Activated CD4-positive, alpha-beta T cell treated with anti-CD3 and anti-CD28 coated beads, Interleukin-10, Interleukin-2, amounts not matched to agents 100 ng/mL and 50 ng/mL, durations not matched to agents 16 hours and 8 hours (primary cell): Measurements from ENCODE around the gene LIMA1.
"Not testable (repeated sequence)": the region's sequence is repeated elsewhere in the genome, so short reads cannot be mapped to it uniquely, and the experiment has no call there.

Source experiments
- DNase-seq: peaks from one replicate; pipeline ENCODE4 v3.0.0-alpha.2; 2020

The LIMA1 gene

GRCh38 chr12:50246873-50247612 lies 36.3 kb downstream of the LIMA1 start:
- peak; percentile 88 for DNase-seq

GRCh38 chr12:50246197-50246865 lies 37.0 kb downstream of the LIMA1 start:
- DNase-seq: no peak

GRCh38 chr12:50243507-50243906 lies 39.8 kb downstream of the LIMA1 start:
- DNase-seq: no peak

GRCh38 chr12:50242751-50243191 lies 40.5 kb downstream of the LIMA1 start:
- no peak for DNase-seq

GRCh38 chr12:50241178-50241577 lies 42.1 kb downstream of the LIMA1 start:
- no peak for DNase-seq

GRCh38 chr12:50240792-50241114 lies 42.6 kb downstream of the LIMA1 start:
- no peak for DNase-seq

GRCh38 chr12:50240096-50240791 lies 43.1 kb downstream of the LIMA1 start:
- DNase-seq: no peak

- no peak for DNase-seq
Observed at GRCh38 chr12:50239355-50239891, 43.9 kb downstream of the LIMA1 start.

- DNase-seq: peak; percentile 46
Observed at GRCh38 chr12:50234347-50234746, 49.0 kb downstream of the LIMA1 start.

- no peak for DNase-seq
Observed at GRCh38 chr12:50232771-50233209, 50.5 kb downstream of the LIMA1 start.

- DNase-seq: no peak
Observed at GRCh38 chr12:50232206-50232605, 51.1 kb downstream of the LIMA1 start.

- DNase-seq: no peak
Observed at GRCh38 chr12:50231346-50231745, 52.0 kb downstream of the LIMA1 start.

GRCh38 chr12:50230217-50230616 lies 53.1 kb downstream of the LIMA1 start:
- DNase-seq: no peak

- DNase-seq: peak; percentile 87
Observed at GRCh38 chr12:50224026-50224692, 59.2 kb downstream of the LIMA1 start.

GRCh38 chr12:50222275-50222783 lies 61.0 kb downstream of the LIMA1 start:
- DNase-seq: peak; percentile 70

- DNase-seq: peak; percentile 48
Observed at GRCh38 chr12:50221228-50222008, 61.9 kb downstream of the LIMA1 start.

GRCh38 chr12:50220363-50220995 lies 62.8 kb downstream of the LIMA1 start:
- DNase-seq: peak; percentile 94

- no peak for DNase-seq
Observed at GRCh38 chr12:50219544-50219943, 63.8 kb downstream of the LIMA1 start.

- not testable (repeated sequence) for DNase-seq
Observed at GRCh38 chr12:50219001-50219400, 64.3 kb downstream of the LIMA1 start.

GRCh38 chr12:50218386-50218785 lies 64.9 kb downstream of the LIMA1 start:
- no peak for DNase-seq

- DNase-seq: no peak
Observed at GRCh38 chr12:50217202-50217601, 66.1 kb downstream of the LIMA1 start.
